Activated CD4-positive, alpha-beta T cell treated with anti-CD3 and anti-CD28 coated beads, Interleukin-2, Interleukin-4, amounts not matched to agents 100 ng/mL and 50 ng/mL, durations not matched to agents 16 hours and 8 hours (primary cell): ENCODE results near the gene ACVRL1.
A peak's percentile ranks its signal among the peaks of the same experiment; 100 is the strongest.

Experiments used
- DNase-seq: peaks from one replicate; pipeline ENCODE4 v3.0.0-alpha.2; 2020; ENCODE audit warnings: low spot score

The ACVRL1 gene

DNA sequence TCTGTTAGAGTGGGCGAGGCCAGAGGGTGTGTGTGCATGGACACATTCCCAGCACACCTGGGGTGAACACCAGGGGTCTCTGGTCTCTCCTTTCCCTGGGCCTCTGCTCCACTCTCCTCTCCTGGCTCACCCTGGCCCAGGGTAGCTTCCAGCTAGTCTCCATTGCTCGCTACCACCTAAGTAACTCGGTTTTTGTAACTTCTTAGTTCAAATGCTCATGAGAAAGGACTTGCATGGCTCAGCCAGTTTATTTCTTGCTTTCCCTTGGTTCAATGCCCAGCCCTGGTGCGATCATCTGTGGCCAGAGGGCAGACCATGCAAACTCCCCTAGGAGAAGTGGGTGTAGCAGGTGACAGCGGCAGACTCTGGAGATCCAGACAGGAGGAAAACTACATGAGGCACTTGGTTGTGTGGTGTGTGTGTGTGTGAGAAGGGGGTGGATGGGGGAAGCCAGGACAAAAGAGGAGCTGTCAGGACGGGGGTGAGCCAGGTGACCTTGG is 35.2 kb downstream of the ACVRL1 start:
- DNase-seq: no peak

DNA sequence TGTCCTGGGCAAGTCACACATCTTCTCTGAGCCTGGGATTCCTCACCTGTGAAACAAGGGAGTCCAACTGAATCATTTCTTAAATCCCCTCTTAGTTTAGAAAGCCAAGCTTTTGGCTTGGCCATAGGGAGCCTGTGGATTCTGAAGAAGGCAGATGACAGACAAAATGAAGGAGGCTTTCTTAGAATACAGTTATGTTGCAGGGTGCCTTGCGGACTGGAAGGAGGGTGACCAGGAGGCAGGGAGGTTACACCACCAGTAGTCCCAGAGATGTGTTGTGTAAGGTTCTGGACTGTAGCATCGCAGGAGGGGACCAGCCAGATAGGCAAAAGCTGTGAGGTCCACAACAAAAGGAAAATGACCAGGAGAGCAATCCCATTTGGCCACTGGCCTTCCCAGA is 36.0 kb downstream of the ACVRL1 start:
- DNase-seq: no peak

DNA sequence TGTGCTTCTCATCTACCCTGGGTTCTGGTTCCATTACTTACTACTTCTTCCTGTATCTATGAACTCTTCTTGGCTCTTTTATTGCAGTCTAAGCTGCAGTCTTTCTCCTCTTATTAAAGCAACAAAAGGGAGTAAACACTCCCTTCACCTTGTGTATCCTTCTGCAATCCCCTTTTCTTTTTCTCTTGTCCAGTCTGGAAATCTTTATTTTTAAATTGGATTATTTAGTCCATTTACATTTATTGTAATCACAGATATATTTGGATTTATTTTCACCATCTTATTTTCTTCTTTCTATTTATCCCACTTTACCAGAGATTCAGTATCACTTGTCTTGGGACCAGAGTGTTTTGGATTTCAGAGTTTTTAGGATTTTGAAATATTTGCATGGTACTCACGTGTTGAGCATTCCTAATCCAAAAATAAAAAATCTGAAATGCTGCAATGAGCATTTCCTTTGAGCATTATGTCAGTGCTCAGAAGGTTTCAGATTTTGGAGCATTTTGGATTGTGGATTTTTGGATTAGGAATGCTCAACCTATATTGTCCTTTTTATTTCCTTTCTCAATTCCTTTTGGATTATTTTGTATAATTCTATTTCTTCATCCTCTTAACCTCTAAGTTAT is 37.4 kb downstream of the ACVRL1 start:
- no peak for DNase-seq

DNA sequence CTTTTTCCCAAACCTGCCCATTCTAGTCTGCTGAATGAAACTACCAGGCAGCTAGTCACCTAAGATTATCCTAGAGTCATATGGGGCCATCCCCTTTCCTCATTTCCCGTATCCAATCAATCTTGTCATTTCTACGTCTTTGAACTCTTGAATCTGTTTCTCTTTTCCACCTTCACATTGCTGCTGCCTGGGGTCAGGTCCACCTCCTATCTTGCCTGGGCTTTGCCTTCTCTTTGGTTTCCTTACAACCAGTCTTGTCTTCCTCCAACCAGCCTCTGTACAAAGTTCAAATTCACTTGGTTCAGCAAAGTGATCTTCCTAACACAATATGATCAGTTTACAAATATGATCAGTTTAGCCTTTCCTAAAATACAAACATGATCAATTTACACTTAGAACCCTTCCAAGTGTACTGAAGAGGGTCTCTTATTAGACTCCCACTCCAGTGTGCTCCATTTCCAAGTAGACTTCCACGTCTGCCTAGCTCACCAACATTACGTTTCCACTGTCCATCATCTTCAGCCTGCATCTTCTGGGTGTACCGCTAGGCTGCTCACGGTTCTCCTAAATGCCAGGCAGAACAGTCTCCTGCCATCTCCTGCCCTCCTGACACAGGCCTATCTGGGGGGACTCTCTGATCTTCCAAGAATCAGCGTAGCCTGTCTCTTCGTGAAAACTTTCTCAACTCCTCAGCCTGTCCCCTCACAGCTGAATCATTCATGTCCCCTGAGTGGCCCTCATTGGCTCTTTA is 40.1 kb downstream of the ACVRL1 start:
- no peak for DNase-seq

DNA sequence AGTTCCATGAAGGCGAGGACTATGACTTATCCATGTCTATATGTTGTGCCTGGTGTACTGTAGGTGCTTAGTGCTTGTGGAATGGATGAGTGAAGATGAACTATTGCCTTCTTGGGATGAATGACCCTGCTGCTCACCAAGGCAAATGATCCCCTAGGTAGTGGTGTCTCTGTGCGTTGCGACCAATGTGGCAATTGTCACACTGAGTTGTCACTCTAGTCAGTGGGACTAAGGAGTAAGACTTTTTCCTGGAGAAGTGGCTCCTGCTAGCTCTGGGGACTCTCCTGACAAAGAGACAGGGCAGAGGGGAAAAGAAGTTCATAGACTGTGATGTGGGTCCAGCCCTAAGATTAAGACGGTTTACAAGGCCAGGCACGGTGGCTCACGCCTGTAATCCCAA is 40.8 kb downstream of the ACVRL1 start:
- no peak for DNase-seq

DNA sequence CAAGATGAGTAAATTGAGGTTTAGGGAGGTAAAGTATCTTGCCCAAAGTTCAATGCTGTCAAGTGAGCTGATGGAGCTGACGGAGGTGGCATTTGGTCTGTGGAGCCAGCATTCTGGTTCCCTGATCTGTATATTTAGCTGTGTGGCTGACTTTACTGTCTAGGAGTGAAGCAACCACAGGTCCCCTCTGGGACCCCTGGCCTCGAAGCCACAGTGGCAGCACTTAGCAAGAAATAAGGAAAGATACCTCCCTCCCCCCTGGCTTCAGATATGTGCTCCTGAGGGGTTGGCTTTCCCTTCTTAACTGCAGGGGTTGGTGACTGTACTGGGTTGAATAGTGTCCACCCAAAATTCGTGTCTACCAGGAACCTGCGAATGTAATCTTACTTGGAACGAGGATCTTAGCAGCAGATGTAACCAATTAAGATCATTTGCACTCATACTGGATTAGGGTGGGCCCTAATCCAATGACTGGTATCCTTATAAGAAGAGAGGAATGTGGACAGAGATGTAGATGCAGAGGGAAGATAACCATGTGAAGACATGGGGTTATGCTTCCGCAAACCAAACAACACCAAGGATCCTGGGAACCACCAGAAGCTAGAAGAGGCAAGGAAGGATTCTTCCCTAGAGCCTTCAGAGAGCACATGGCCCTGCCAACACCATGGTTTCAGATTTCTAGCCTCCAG is 42.2 kb downstream of the ACVRL1 start:
- no peak for DNase-seq

DNA sequence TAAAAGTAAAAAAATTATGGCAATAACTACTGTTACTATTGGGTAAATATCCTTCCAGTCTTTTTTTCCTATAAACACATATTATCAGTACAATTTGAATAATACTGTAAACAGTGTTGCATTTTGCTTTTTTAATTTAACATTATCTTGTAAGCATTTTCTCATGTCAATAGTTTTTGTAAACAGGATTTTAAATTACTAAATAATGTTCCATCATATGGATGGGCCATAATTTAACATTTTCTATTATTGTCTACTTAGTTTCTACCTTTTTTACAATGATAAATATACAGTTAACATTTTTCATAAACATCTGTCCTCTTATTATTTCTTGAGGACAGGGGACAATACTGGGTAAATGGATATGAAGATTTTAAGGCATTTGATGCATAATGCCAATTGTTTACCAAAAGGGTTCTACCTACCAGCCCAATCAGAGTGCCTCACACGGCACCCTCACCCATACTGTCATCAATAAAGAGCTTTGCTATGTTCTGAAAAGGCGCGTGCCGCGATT is 43.4 kb downstream of the ACVRL1 start:
- no peak for DNase-seq

DNA sequence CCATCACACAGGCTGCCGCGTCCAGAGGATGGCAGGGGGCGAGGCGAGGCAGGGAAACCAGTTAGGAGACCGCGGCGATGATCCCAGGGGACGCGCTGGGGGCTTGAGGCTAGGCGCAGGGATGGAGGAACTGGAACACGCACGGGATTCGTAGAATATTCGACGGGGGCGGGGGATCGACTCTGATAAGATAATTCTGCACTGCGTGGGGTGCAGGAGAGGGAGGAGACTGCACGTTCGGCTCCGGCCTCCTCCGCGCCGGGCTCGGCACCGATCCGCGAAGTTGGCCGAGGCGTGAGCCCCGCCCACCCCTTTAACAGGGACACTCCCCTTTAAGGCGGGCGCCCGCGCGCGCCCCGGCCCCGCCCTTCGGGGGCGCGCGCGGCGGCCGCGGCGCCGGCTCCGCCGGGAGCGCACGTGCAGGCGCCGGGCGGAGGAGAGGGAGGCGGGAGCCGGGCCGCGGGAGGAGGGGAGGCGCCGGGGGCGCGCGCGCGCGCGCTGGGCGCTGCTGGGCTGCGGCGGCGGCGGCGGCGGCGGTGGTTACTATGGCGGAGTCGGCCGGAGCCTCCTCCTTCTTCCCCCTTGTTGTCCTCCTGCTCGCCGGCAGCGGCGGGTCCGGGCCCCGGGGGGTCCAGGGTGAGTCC is 44.0 kb downstream of the ACVRL1 start, which contains the start of gene ACVR1B:
TSS of gene ACVR1B (plus strand) at position 501 of the 644 bp plus-strand sequence. CDS start at position 546, 45 bp downstream.
- DNase-seq: peak; percentile 87

DNA sequence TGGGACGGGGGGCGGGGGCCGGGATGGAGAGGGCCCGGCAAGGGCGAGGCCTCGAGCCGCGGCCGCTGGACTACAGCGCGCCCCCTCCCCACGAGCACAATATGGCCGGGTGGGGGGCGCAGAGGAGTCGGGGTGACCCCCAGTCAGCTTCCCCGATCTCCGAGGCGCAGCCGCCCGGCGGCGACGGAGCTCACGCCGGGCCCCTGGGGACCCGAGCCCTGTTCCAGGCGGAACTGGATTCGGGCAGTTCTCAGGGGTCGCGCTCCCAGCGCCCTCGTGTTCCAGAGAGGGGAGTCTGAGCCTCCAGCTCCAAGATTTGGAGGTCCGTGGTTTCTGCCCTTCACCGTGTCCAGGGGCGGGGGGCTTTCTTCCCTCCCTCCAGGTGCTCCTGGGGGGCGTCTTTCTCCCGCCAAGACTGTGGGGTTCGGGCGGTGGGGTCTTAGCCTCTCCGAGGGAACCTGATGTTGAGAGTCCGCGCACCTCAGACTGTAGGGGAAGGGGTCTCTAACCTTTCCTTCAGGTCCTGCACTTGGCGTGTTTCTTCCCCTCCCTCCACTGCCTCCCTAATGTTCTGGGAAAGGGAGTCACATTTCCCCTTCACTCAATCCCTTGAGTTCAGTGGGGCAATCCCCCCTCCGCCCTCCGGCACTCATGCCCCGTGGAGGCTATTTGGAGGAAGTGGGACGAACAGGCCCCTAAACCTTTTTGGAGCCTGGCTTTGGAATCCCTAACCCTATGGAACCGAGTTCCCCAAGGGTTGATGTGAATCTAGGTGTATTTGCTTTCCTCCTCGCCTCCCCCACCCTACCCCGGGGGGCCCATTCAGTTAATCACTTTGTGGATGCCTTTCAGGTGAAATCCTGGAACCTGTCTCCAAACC is 44.8 kb downstream of the ACVRL1 start:
- no peak for DNase-seq

DNA sequence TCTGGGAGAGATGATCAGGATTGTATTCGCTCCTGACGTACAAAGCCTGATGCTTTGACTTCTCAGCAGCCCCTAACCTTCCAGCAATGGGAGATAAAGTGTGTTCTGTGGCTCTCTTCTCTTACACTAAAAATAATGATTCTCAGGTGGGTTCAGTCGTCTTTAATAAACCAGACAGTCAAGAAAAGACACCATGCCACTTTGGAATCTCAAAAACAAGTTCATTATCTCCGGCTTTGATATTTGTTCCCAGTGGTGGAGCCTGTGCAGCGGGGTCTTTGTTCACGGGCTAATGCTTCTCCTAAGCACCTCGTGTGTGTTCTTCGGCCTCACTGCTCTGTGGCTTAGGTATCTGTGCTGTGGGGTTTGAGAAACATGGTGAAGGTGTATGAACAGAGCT is 45.8 kb downstream of the ACVRL1 start:
- DNase-seq: no peak

DNA sequence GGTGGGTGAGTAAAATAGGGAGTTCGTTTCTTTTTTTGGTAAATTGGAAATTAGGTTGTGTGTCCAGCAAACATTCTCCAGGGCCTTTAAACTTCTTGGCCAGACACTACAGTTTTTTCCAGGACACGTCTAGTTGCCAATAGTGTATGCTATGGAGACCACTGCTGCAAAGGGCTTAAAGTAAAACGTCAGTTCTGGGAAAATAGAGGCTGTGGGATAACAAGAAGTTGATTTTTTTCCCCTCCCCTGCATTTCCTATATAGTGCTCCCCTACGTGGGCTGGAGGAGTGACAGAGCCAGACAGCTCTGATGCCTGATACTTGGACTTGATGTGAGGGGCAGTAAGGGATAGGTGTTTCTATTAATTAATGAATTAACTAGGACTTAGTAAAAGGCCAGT is 46.6 kb downstream of the ACVRL1 start:
- DNase-seq: no peak

DNA sequence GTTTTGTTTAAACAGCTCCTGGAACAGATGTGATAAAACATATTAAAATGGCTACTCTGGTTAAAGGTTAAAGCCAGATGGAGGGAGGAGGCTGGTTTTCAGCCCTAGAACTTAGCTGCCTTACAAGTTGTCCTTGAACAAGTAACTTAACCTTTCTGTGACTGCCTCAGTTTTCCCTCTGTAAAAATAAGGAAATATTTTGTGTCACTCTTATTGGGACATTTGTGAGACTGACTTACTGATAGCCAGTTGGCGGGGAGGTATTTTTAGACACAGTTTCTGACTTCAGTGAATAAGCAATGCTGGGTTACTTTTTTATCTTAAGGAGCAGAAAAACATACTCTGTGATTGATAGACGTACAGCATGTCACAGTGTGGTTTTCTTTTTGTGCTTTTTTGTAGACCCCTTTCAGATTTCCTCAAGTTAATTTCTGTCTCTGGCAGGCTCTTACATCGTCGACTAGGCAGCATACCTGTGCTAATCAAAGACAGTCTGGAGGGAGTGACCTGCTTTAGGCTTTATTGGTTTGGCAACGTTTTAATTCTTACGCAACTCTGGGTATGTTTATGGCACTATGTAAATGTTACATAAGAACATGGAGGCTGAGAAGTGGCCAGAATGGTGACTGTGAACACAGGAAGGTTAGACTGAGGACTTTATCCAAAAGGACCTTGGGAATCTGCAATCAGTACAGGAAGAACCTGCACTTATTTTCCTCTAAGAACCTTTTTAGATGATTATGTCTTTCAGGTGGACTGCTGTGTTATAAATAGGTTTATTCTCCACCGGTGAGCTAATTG is 47.5 kb downstream of the ACVRL1 start:
- no peak for DNase-seq

DNA sequence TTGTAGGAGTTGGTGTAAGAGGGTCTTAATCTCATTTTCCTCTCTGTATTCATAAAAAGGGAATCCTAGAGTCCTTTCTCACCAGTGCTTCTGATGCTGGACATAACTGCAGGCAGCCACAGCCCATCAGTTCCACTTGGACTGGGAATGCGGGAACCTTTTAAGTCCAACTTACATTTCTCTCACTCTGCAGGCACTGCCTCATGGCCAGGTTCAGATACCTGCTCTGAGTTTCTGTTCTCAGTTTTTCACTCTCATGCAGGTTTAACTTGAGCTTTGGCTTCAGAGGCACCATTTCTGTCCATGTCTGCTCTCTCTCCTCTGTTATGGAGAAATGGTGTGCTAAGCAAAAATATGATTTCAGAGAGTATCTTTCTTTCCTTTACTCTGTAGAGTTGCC is 48.4 kb downstream of the ACVRL1 start:
- DNase-seq: no peak

DNA sequence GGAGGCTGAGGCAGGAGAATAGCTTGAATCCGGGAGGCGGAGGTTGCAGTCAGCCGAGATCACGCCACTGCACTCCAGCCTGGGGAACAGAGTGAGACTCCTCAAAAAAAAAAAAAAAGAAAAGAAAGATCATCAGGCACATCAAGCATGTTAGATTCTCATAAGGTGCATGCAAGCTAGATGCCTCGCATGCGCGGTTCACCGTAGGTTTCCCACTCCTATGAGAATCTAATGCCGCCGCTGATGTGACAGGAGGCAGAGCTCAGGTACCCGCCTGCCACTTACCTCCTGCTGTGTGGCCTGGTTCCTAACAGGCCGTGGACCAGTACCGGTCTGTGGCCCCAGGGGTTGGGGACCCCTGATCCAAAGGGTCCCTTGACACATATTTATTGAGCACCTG is 51.2 kb downstream of the ACVRL1 start:
- no peak for DNase-seq

DNA sequence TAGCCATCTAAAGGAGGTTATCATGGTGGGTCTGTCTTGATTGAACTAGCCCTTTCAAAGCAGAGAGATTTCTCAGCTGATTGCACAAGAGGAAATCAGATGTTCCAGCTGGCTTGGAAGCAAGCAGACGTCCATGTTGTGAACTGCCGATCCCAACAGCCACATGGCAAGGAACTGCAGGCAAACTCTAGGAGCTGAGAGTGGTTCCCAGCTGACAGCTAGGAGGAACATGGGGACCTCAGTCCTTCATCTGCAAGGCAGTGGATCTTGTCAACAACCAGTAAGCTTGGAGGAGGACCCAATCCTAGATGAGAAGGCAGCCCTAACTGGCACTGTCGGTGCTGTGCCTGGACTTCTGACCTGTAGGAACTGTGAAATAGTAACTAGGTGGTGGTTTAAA is 51.9 kb downstream of the ACVRL1 start:
- DNase-seq: no peak

DNA sequence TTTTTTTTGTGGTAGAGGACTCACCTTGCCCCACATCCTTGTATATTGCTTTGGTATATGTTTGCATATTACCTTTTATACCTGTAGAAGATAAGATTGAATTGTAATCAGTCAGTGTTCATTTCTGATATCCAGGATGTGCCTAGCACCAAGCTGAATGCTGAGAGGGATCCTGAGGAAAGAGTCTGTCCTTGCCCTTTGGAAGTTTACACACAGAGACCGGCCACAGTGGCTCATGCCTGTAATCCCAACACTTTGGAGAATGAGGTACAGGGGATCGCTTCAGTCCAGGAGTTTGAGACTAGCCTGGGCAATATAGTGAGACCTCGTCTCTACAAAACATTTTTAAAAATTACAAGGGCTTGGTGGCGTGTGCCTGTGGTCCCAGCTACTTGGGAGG is 52.6 kb downstream of the ACVRL1 start:
- no peak for DNase-seq

DNA sequence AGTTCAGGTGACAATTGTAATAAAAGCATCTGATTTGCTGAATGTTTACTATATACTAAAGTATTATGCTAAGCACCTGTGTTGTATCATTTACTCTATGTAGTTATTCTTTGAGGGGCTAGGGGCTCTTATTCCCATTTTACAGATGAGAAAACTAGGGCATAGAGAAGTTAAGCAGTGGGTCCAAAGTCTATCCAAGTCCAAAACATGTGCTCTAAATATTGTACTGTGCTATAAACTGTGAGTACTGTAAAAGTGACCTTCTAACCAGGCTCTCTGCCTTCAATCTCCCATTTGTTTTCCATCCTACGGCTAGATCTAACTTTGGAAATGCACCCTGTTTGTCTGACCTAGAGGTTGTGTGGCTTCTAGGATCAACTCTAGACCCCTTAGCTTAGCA is 53.2 kb downstream of the ACVRL1 start:
- DNase-seq: no peak

DNA sequence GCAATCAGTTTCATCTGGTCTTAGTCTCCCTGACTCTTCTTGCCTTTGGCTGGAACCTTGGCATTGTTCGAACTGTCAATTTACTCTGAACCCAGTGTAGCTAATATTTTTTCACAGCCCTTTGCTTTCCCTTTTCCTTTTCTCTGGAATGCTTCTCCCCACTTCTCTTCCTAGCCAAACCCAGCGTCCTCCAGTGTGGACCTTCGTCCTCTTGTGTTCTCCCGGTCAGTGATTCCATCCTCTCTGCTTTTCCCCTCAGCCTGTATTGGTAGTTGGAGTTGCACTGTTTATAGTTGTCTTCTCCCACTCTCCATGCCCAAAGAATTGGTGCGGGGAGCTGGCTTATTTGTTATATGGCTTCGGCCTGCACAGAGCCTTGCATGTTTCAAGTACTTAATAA is 53.6 kb downstream of the ACVRL1 start:
- DNase-seq: no peak

DNA sequence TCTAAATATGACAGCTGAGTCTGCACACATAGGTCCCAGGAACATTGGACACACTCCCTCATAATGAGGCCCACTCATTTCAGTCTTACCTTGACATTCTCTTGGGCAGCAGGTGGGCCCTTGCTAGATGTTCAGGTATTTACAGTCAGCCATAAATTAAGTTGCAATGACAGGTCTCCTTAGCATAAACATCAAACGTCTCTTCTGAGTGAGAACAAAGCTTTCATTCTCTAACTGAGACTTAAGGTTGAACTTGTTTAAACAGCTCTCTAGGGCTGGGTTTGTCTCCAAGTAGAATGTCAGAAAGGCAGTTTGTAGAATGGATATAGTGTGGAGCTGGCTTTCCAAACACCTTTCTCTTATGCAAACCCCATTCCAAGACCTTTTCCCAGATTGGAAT is 54.5 kb downstream of the ACVRL1 start:
- no peak for DNase-seq

DNA sequence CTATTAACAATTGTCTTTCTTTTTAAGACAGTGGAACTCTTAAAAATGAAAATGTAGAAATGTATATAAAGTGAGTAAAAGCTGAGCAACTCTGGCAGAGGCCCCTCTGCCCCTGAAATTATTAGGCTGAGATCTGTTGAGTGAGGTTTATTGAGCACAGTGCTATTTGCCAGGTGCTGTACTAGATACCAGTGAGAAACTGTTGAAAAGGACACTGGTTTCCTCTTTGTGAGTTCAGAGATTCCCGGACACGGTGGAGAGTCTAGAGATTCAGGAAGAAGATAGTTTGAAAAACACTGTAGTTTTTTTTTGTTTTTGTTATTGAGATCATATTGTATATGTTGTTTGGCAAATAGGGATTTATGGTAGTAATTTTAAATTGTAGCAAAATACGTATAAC is 55.4 kb downstream of the ACVRL1 start:
- DNase-seq: no peak

DNA sequence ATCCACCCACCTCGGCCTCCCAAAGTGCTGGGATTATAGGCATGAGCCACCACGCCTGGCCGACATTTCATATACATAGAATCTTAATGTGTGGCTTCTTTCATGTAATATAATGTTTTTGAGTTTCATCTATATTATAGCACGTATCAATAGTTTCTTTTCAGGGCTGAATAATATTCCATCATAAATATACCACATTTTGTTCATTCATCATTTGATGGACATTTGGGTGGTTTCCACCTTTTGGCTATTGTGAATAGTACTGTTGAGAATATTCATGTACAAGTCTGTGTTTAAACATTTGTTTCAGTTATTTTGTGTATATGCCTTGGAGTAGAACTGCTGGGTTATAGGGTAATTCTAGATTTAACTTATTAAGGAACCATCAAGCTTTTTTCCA is 56.2 kb downstream of the ACVRL1 start:
- DNase-seq: no peak
